Left ventricle myocardium inferior (tissue), 1 donor: Measurements from ENCODE around the gene BMP2K. TPM values are rescaled to one million over a fixed set of nuclear protein-coding genes. Genes with fewer than 3 reads are reported as not detected.

Source experiments
- DNase-seq: peaks from one replicate; pipeline ENCODE4 v3.0.0-alpha.2; 2020
- H3K27ac ChIP-seq: fragments of 200-600 bp; replicated peaks from 2 replicates; pipeline ENCODE4 v1.8.0; 2021
- H3K27me3 ChIP-seq: fragments of 200-600 bp; 2 replicates; pipeline ENCODE4 v1.8.0; 2021; ENCODE audit warnings: low read depth
- H3K36me3 ChIP-seq: fragments of 200-600 bp; 2 replicates; pipeline ENCODE4 v1.8.0; 2021
- H3K4me1 ChIP-seq: fragments of 200-600 bp; 2 replicates; pipeline ENCODE4 v1.8.0; 2021
- H3K4me3 ChIP-seq: fragments of 200-600 bp; 2 replicates; pipeline ENCODE4 v1.8.0; 2021; ENCODE audit warnings: mild to moderate bottlenecking, moderate library complexity
- H3K9me3 ChIP-seq: fragments of 200-600 bp; replicated peaks from 2 replicates; pipeline ENCODE4 v1.8.0; 2021
- CTCF ChIP-seq: fragments of 200-600 bp; IDR thresholded peaks from 2 replicates; pipeline ENCODE4 v1.8.0; 2021; ENCODE audit warnings: antibody characterized with exemption, mild to moderate bottlenecking, borderline replicate concordance
- intact Hi-C: fragments of 100-400 bp; cut with micrococcal nuclease; formaldehyde crosslinking; loops from one replicate; pipeline ENCODE4 v1.11.0; 2022
- total RNA-seq: library from RNA; stranded (reverse); fragmentation: NEBNext Ultra II Directional; extraction: Animal tissue kit (Norgen Biotek cat#: 25700); gene quantifications from one replicate; pipeline ENCODE4 v1.2.1, GENCODE V29; 2021
- donor health status: DM: no; HTN: yes; CAD: no; lungs with severe emphysema.

BMP2K gene
- total RNA-seq, 1 donor from 2014 or later, result 16.2 TPM

GRCh38 chr4:78763763-78764387 lies 12.3 kb upstream of the BMP2K start:
- H3K4me1 ChIP-seq, result peaks cover 23% of the 10 kb centered on the region
- no peaks in the 10 kb centered on the region for H3K9me3 ChIP-seq
- no peak for DNase-seq
- TF ChIP-seq CTCF, result no peak
- no peaks in the 10 kb centered on the region for H3K36me3 ChIP-seq
- no peaks in the 10 kb centered on the region for H3K27me3 ChIP-seq
- intact Hi-C loops, result no loop called here
- H3K4me3 ChIP-seq, result no peak overlapping the region
- no peak overlapping the region for H3K27ac ChIP-seq

- no peak overlapping the region for H3K4me3 ChIP-seq
- peaks cover 28% of the 10 kb centered on the region for H3K4me1 ChIP-seq
- H3K9me3 ChIP-seq, result no peaks in the 10 kb centered on the region
- intact Hi-C loops, result no loop called here
- no peak overlapping the region for H3K27ac ChIP-seq
- H3K36me3 ChIP-seq, result no peaks in the 10 kb centered on the region
- TF ChIP-seq CTCF, result no peak
- no peaks in the 10 kb centered on the region for H3K27me3 ChIP-seq
- DNase-seq, result no peak
Observed at GRCh38 chr4:78764498-78764961, 11.6 kb upstream of the BMP2K start.

- no peaks in the 10 kb centered on the region for H3K36me3 ChIP-seq
- no peak overlapping the region for H3K4me3 ChIP-seq
- no peak overlapping the region for H3K27ac ChIP-seq
- no peak for DNase-seq
- intact Hi-C loops, result no loop called here
- H3K27me3 ChIP-seq, result no peaks in the 10 kb centered on the region
- H3K4me1 ChIP-seq, result peaks cover 28% of the 10 kb centered on the region
- no peaks in the 10 kb centered on the region for H3K9me3 ChIP-seq
- no peak for TF ChIP-seq CTCF
Observed at GRCh38 chr4:78765432-78766006, 10.6 kb upstream of the BMP2K start.

- DNase-seq, result no peak
- no peak overlapping the region for H3K4me3 ChIP-seq
- no peak overlapping the region for H3K27ac ChIP-seq
- no peaks in the 10 kb centered on the region for H3K36me3 ChIP-seq
- peaks cover 28% of the 10 kb centered on the region for H3K4me1 ChIP-seq
- intact Hi-C loops, result no loop called here
- no peaks in the 10 kb centered on the region for H3K9me3 ChIP-seq
- no peak for TF ChIP-seq CTCF
- H3K27me3 ChIP-seq, result no peaks in the 10 kb centered on the region
Observed at GRCh38 chr4:78766026-78766425, 10.1 kb upstream of the BMP2K start.

- no peak for DNase-seq
- Histone ChIP-seq H3K27ac (no peak overlapping the region), H3K36me3 (no peaks in the 10 kb centered on the region), H3K27me3 (no peaks in the 10 kb centered on the region), H3K4me1 (peaks cover 28% of the 10 kb centered on the region), H3K9me3 (no peaks in the 10 kb centered on the region), H3K4me3 (no peak overlapping the region)
- TF ChIP-seq CTCF, result no peak
- intact Hi-C loops, result no loop called here
Observed at GRCh38 chr4:78766650-78767049, 9.5 kb upstream of the BMP2K start.
